CD4-positive, alpha-beta T cell treated with Interferon alpha-2 for 1 hour (primary cell): ENCODE data around the gene EXD3.
A peak's percentile ranks its signal among the peaks of the same experiment; 100 is the strongest.
"Not testable (repeated sequence)": the region's sequence is repeated elsewhere in the genome, so short reads cannot be mapped to it uniquely, and the experiment has no call there.

Experiments used
- DNase-seq, 2 donors: peaks; one replicate each; pipeline ENCODE4 v3.0.0-alpha.2; 2020 to 2022

EXD3 gene

DNA sequence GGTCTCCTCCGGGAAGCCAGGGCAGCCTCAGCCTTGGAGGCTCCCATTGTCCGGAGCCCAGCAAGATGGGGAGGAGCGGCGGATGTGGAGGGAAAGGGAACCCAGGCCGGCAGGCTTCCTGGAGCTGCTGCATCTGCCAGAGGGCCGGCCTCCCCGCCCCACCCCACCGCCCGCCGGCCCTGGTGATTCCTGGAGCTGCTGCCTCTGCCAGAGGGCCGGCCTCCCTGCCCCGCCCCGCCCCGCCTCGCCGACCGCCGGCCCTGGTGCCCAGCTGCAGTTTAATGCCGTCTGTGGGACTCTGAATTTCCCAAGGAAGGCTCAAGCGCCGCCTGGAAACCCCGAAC, 31.6 kb downstream of the EXD3 start:
- no peak for DNase-seq

DNA sequence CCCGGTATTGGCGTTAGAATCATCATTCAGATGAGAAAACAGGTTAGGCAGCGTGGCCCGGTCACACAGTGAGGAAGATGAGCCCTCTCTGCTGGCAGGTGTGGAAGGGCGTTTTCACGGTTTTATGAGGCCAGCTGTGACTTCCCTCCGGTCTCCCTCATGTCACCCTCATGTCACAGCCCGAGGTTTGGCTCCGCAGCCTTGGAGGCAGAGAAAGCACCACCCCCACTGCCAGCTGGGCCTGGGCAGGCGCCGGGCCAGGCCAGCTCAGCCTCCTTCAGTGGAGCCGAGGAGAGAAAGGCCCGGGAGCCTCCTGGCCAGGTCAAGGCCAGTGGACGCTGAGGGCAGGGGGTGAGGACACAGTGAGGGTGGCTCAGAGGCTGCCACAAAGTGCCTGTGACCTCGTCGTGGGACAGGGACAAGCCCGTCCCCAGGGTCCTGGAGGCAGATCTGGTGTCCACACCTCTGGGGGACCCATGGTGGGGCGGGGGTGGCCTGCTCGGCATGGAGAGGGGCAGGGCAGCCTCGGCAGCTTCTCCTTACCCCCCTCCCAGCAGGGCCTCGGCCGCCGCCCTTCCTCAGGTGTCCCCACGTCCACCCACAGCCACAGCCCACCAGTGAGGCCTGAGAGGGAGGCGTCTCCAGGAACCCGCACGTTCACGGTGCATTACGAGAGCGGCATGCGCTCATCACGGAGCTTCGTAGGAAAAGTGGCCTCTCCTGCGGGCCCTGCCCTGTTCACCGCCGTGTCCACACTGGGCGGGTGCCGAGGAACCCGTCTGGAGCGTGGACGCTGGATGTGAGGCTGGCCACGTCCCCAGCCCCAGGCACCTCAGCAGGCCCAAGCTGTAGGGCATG, 32.2 kb downstream of the EXD3 start:
- no peak for DNase-seq

- DNase-seq = no peak
These were observed 33.6 kb downstream of the EXD3 start for GRCh38 chr9:137389428-137389746.

DNA sequence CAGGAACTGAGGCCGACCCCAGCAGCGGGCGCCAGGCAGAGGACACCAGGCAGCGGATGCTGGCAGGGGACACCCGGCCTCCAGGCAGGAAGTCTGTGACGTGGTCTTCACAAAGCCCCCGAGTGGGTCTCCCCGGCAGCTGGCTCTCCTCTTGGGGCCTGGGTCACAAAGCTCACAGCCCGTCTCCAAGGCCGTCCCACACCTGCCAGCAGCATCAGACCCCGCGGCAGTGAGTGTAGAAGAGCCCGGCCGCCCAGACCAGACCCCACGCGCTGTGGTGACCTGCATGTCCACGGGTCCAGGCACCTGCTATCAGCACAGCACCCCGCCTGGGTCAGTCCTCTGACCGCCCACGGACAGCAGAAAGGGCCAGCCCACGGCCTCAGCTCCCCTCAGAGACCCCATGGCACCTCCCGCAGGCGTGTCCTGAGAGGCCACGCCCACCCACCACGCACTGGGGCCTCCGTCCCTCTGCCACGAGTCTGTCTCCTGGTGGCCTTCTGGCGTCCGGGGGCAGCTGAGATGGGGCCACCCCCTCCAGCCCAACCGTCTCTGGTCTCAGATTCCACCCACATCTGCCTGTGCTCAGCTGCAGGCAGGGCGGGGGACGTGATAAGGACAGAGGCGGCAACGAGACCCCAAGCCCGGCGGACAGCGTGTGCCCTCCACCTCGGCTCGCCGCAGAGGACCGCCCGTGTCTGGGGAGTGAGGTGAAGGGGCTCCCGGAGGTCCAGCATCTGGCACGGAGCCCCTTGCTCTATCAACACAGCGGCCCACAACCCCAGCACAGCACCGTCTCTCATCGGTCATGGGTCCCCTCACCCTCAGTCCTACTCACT, 34.2 kb downstream of the EXD3 start:
- DNase-seq = no peak

- DNase-seq = no peak
These were observed 34.9 kb downstream of the EXD3 start for GRCh38 chr9:137387891-137388560.

DNA sequence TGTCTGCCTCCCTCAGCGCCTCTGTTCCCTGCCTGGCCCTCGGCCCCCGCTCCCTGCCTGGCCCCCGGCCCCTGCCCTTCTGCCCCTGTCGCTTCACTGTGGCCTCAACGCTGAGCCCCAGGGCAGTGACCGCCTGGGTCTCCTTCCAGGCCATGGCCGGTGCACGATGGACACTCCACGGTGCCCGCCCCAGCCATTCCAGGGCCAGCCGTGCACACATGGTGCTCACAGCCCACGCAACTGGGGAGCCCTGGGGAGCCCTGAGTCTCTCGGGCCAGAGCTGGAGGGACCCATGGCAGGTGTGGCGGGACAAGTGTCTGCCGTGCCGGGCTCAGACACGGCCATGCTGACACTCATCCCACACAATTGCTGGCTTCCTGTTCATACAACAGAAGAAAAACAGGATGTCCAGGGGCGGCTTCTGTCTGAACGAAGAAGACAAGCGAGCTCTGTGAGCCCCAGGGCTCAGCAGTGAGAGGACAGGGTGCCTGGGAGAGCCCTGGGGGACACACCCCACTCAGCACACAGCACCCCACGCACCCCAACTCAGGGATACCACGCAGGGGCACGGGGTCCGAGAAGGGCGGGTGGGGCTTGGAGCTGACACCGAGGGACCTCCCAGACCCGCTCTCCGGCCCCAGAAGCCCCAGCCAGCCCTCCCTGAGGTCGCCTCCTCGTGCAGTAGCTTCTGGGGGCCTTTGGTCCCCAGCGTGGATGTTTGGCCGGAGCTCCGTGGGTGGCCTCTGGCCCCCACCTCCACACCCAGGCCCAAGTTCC, 35.7 kb downstream of the EXD3 start:
- peak in 1 of 2 donors; percentile 55 for DNase-seq

DNA sequence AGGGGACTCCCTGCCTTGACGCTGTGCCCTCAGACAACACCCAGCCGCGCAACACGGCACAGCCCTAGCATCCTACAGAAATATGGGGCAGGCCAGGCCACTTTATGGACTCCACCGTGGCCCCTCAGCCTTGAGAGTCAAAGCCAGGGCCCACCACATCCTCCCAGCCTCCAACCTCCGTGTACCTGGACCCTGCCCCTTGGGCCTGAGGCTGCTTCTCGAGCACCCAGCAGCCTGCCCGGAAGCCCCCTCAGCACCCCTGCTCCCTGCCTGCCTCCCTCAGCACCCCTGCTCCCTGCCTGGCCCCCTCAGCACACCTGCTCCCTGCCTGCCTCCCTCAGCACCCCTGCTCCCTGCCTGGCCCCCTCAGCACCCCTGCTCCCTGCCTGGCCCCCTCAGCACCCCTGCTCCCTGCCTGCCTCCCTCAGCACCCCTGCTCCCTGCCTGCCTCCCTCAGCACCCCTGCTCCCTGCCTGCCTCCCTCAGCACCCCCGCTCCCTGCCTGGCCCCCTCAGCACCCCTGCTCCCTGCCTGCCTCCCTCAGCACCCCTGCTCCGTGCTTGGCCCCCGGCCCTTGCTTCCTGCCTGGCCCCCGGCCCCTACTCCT, 36.4 kb downstream of the EXD3 start:
- not testable (repeated sequence) for DNase-seq

- no peak for DNase-seq
These were observed 37.8 kb downstream of the EXD3 start for GRCh38 chr9:137385061-137385655.

GRCh38 chr9:137383784-137384756, 38.9 kb downstream of the EXD3 start:
- no peak for DNase-seq

DNA sequence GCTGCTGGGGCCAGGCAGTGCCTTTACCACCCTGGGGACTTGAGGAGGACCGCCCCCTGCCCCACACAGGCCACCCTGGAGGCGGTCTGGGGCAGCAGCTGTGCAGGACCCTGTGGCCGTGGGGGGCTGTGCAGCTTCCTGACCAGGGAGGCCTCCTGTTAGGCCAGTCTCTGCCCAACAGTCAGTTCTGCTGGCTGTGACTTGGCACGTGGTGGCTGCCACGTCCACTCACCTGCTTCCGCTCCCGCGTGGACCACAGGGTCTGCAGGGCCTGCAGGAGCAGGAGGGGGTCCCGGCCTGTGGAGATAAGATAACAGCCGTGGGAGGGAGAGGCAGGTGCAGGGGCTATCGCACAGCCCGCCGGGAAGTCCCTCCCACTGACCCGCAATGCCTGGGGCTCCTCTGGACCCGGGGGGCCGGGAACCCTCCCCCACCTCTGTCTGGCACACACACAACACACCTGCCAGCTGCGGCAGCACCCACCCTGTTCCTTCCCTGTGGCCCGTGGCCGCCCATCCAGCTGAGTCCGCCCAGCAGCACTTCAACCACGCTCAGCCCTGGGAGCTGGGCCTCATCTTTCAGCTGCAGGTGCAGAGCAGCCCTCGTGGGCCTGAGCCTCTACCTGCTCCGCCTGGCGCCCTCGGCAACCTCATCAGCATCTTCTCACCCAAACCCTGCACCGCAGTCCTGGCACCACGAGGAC, 39.7 kb downstream of the EXD3 start:
- no peak for DNase-seq

- no peak for DNase-seq
These were observed 40.4 kb downstream of the EXD3 start for GRCh38 chr9:137382444-137383080.

DNA sequence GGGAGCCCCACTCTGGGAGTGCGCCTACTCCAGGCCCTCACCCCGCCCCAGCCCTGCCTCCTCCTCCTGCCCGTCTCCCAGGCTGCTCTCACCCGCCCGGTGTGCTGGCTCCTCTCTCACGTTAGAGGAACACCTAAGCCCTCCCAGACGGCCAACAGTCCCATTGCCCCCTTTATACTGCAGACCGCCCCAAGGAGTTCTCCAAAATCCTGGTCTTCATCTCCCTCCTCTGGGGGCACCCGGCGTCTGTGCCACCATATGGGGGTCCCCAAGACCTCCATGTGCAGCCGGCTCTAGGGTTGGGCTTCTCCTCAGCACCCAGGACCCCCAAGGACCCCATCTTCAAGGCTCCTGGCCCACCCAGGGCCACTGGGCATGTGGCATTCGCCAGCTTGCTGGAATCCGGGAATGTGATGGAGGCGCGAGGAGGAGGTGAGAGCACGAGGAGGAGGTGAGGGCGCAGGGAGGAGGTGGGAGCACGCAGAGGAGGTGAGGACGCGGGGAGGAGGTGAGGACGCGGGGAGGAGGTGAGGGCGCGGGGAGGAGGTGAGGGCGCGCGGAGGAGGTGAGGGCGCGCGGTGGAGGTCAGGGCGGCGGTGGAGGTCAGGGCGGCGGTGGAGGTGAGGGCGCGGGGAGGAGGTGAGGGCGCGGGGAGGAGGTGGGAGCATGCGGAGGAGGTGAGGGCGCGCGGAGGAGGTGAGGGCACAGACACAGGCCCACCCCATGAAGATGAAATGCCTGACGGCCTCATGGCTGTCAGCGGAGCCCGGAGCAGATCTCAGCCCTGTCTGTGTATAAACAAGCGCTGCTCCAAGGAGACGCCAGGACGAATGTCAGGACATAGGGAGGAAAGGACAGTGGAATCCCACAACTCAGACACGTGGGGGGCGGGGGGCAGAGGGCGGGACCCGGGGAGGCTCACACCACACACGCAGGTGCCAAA, 41.2 kb downstream of the EXD3 start:
- DNase-seq = no peak

DNA sequence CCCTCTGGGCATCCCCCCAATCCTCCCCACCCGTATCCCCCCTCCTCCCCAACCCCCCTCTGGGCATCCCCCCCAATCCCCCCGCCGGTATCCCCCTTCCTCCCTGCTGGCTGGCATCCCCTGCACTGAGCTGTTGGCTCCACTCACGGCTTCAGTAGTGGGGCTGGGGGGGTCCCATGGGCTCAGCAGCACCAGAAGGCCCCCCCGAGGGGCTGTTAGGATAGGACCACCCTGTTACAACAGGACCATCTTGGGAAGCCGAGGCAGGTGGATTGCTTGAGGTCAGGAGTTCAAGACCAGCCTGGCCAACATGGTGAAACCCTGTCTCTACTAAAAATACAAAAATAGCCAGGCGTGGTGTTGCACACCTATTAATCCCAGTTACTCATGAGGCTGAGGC, 42.4 kb downstream of the EXD3 start:
- DNase-seq = no peak

GRCh38 chr9:137380171-137380570, 42.8 kb downstream of the EXD3 start:
- no peak for DNase-seq

- DNase-seq = no peak
These were observed 43.2 kb downstream of the EXD3 start for GRCh38 chr9:137379761-137380161.

- not testable (repeated sequence) for DNase-seq
These were observed 44.1 kb downstream of the EXD3 start for GRCh38 chr9:137378688-137379410.

DNA sequence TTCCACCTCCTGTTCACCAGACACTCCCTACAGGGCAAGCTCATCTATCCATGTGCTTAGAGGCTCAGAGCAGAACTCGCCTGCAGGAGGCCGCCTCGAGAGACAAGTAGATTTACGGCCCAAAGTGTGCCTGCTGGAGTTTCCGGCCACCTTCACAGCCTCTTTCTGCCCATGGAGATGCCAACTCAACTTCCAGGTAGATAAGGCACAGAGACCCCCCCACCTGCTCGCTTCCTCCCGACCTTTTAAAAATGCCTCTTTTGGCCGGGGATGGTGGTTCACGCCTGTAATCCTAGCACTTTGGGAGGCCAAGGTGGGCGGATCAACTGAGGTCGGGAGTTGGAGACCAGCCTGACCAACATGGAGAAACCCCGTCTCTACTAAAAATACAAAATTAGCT, 46.6 kb downstream of the EXD3 start:
- DNase-seq = no peak
